Thyroid gland (tissue), 4 donors: Measurements from ENCODE around the gene PKNOX2.

Experiments
- CTCF ChIP-seq, 6 experiments: fragments of 200-600 bp in 3 of 6; fragments of 450-650 bp in 3 of 6; sonication (generic) in 3 of 6; IDR thresholded peaks; one replicate each; pipeline ENCODE4 v1.5.1; 2016 to 2019; ENCODE audit warnings: antibody characterized with exemption in 6 of 6, mild to moderate bottlenecking in 2 of 6, inconsistent platforms in 1 of 6, moderate library complexity in 1 of 6
- POLR2A ChIP-seq, 2 donors: fragments of 450-650 bp; IDR thresholded peaks; one replicate each; pipeline ENCODE4 v1.6.1; 2017; ENCODE audit warnings: antibody characterized with exemption in 2 of 2, mild to moderate bottlenecking in 2 of 2, moderate library complexity in 1 of 2

GRCh38 chr11:125423247-125423849 is 258.8 kb downstream of the PKNOX2 start:
- TF ChIP-seq CTCF (IDR thresholded peaks at IDR 0.05) (no peak), POLR2A (IDR thresholded peaks at IDR 0.05) (no peak)
